22Rv1 (cell line): ENCODE results near the gene CMTM8.

Source experiments
- ZFX ChIP-seq: fragments of 450-650 bp; IDR thresholded peaks from 2 replicates; pipeline ENCODE4 v1.6.1; 2017; ENCODE audit warnings: antibody characterized with exemption, borderline replicate concordance
- TF ChIP-seq, protein P1 (sequence below): fragments of 450-650 bp; IDR thresholded peaks from 2 replicates; pipeline ENCODE4 v1.5.1; 2017; ENCODE audit warnings: mild to moderate bottlenecking

GRCh38 chr3:32315441-32315840, 77.0 kb downstream of the CMTM8 start:
- TF ChIP-seq, protein P1, sequence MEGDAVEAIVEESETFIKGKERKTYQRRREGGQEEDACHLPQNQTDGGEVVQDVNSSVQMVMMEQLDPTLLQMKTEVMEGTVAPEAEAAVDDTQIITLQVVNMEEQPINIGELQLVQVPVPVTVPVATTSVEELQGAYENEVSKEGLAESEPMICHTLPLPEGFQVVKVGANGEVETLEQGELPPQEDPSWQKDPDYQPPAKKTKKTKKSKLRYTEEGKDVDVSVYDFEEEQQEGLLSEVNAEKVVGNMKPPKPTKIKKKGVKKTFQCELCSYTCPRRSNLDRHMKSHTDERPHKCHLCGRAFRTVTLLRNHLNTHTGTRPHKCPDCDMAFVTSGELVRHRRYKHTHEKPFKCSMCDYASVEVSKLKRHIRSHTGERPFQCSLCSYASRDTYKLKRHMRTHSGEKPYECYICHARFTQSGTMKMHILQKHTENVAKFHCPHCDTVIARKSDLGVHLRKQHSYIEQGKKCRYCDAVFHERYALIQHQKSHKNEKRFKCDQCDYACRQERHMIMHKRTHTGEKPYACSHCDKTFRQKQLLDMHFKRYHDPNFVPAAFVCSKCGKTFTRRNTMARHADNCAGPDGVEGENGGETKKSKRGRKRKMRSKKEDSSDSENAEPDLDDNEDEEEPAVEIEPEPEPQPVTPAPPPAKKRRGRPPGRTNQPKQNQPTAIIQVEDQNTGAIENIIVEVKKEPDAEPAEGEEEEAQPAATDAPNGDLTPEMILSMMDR, result no peak
- no peak for TF ChIP-seq ZFX
